Right lobe of liver (tissue), 6 donors: ENCODE results near the gene ZNF521. TPM values are rescaled to one million over a fixed set of nuclear protein-coding genes. Genes with fewer than 3 reads are reported as not detected.

Experiments used
- ATAC-seq, 4 donors: fragments of 200-7000 bp; cut with Tn5 transposase; one replicate each; pipeline ENCODE4 v1.9.1; 2020; ENCODE audit warnings: mild to moderate bottlenecking in 4 of 4, moderate library complexity in 4 of 4
- DNase-seq, 3 donors: peaks; one replicate each; pipeline ENCODE4 v3.0.0-alpha.2; 2020
- H3K27ac ChIP-seq, 3 donors: fragments of 200-600 bp; one replicate each; pipeline ENCODE4 v1.8.0; 2022
- H3K27me3 ChIP-seq, 2 donors: fragments of 200-600 bp; one replicate each; pipeline ENCODE4 v1.8.0; 2022
- H3K36me3 ChIP-seq, 4 donors: fragments of 200-600 bp; sonication (generic) in 1 of 4; one replicate each; pipeline versions ENCODE4 v1.5.1 to v1.8.0; 2017 to 2022; ENCODE audit warnings: control low read depth in 1 of 4
- H3K4me1 ChIP-seq, 4 donors: fragments of 200-600 bp; sonication (generic) in 1 of 4; one replicate each; pipeline versions ENCODE4 v1.5.1 to v1.8.0; 2017 to 2022; ENCODE audit warnings: control low read depth in 1 of 4
- H3K4me3 ChIP-seq, 3 donors: fragments of 200-600 bp; one replicate each; pipeline ENCODE4 v1.8.0; 2022
- H3K9me3 ChIP-seq, 4 donors: fragments of 200-600 bp; sonication (generic) in 1 of 4; one replicate each; pipeline versions ENCODE4 v1.5.1 to v1.8.0; 2017 to 2022; ENCODE audit warnings: control low read depth in 1 of 4
- CTCF ChIP-seq, 4 donors: fragments of 200-600 bp in 3 of 4; fragments of 450-650 bp in 1 of 4; IDR thresholded peaks; one replicate each; pipeline versions ENCODE4 v1.5.1 to v1.8.0; 2016 to 2022; ENCODE audit warnings: antibody characterized with exemption in 4 of 4, mild to moderate bottlenecking in 2 of 4
- POLR2A ChIP-seq: fragments of 450-650 bp; IDR thresholded peaks from one replicate; pipeline ENCODE4 v1.6.1; 2017; ENCODE audit warnings: antibody characterized with exemption, mild to moderate bottlenecking
- WGBS: methylation state at CpG from one replicate; pipeline ENCODE4 v1.1.6; 2018; ENCODE audit warnings: low coverage, low lambda C conversion rate; ENCODE audit not compliant: insufficient coverage; ENCODE audit errors: missing lambda C conversion rate; 5-methylcytosine and 5-hydroxymethylcytosine counted together
- intact Hi-C, 2 donors: fragments of 100-400 bp; cut with DNase I; formaldehyde crosslinking; loops; one replicate each; pipeline versions ENCODE4 v1.11.2 to v1.14.1; 2022
- total RNA-seq, 6 experiments: library from RNA; depleted of rRNA in 2 of 6; stranded (reverse); fragments of >200 nt in 2 of 6; fragmentation: NEBNext Ultra II Directional in 3 of 6; extraction: Animal tissue kit (Norgen Biotek cat#: 25700) in 3 of 6; gene quantifications; one replicate each; pipeline versions ENCODE4 v1.1.0 to v1.2.4, GENCODE V29; 2016 to 2023
- donor health status: DM: no; HTN: yes; CAD: no.
- donor health status: DM: no; HTN: no; CAD: no.
- donor health status: DM: no; HTN: no; CAD: no.
- donor health status: DM: no; HTN: yes; CAD: no.
- donor health status: DM: no; HTN: yes; CAD: no.

The ZNF521 gene
- total RNA-seq, 6 experiments from 2014 or later: 0.31 to 2.9 (median 1.3) TPM

DNA sequence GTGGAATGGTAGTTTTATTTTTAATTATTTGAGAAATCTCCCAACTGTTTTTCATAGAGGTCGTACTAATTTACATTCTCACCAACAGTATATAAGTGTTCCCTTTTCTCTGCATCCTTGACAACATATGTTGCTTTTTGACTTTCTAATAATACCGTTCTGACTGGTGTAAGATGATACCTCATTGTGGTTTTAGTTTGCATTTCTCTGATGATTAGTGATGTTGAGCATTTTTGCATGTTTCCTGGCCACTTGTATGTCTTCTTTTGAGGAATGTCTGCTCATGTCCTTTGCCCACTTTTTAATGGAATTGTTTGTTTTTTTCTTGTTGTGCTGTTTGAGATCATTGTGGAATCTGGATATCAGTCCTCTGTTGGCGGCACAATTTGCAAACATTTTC lies 242.5 kb downstream of the ZNF521 start:
- Histone ChIP-seq H3K27me3 (no peaks in the 10 kb centered on the region), H3K4me3 (no peak overlapping the region), H3K9me3 (no peaks in the 10 kb centered on the region), H3K27ac (no peak overlapping the region), H3K36me3 (no peaks in the 10 kb centered on the region), H3K4me1 (no peaks in the 10 kb centered on the region)
- 58% methylated on average over 3 of the region's 3 CpGs for WGBS
- ATAC-seq: no peak
- no peak for TF ChIP-seq POLR2A
- TF ChIP-seq CTCF (IDR thresholded peaks at IDR 0.05): no peak
- intact Hi-C loops: no loop called here
- DNase-seq: no peak

DNA sequence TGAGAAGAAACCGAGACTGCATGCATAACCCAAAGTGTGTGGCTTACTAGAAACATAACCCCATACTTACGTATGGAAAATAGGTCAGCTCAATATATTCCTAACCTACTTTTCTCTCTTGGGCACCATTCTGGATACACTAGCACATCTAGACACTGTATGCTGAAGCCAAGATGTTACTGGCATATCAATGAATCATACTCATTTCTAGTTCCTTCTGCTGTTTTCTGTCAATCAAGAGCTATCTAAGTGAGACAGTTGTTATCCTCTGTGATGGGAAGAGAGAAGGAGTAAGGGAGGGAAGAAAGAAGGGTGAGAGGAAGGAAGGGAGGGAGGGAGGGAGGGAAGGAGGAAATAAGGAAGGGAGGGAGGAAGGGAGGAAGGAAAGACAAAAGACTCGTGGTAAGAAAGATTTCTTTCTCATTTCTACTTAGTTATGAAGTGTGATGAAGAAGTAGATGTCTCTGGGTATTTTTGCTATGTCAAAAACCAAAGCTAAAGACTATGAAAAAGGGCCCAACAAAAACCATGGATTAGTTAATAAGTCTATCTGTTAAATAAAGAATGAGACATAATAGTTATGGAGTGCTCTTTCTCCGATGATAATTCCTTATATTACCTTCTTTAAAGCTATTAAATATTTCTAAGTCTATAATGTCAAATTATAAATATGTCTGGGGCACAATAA lies 248.4 kb downstream of the ZNF521 start:
- DNase-seq: no peak
- no peak for TF ChIP-seq CTCF (IDR thresholded peaks at IDR 0.05)
- TF ChIP-seq POLR2A: no peak
- intact Hi-C loops: no loop called here

GRCh38 chr18:25102662-25103061 lies 249.3 kb downstream of the ZNF521 start:
- no peaks in the 10 kb centered on the region for H3K4me1 ChIP-seq

More for the DNA sequence above, 248.4 kb downstream of the ZNF521 start:
- no peaks in the 10 kb centered on the region for H3K9me3 ChIP-seq
- no peaks in the 10 kb centered on the region for H3K36me3 ChIP-seq
- H3K27me3 ChIP-seq: no peaks in the 10 kb centered on the region
- no peak overlapping the region for H3K4me3 ChIP-seq
- 48% methylated on average over 4 of the region's 4 CpGs for WGBS
- no peaks in the 10 kb centered on the region for H3K4me1 ChIP-seq
- no peak for ATAC-seq
- H3K27ac ChIP-seq: no peak overlapping the region

GRCh38 chr18:25100418-25100817 lies 251.5 kb downstream of the ZNF521 start:
- Histone ChIP-seq H3K27me3 (no peaks in the 10 kb centered on the region), H3K4me1 (no peaks in the 10 kb centered on the region), H3K27ac (no peak overlapping the region), H3K36me3 (no peaks in the 10 kb centered on the region), H3K4me3 (no peak overlapping the region), H3K9me3 (no peaks in the 10 kb centered on the region)
- WGBS: 27% methylated on average over 3 of the region's 3 CpGs
- TF ChIP-seq POLR2A: no peak
- no peak for TF ChIP-seq CTCF (IDR thresholded peaks at IDR 0.05)
- intact Hi-C loops: no loop called here
- ATAC-seq (no peak), DNase-seq (no peak)

More at GRCh38 chr18:25102662-25103061, 249.3 kb downstream of the ZNF521 start:
- no peak for ATAC-seq
- WGBS: 33% methylated on average over 2 of the region's 2 CpGs
- intact Hi-C loops: no loop called here
- Histone ChIP-seq H3K9me3 (no peaks in the 10 kb centered on the region), H3K4me3 (no peak overlapping the region), H3K27ac (no peak overlapping the region), H3K27me3 (no peaks in the 10 kb centered on the region), H3K36me3 (no peaks in the 10 kb centered on the region)
- DNase-seq: no peak
- no peak for TF ChIP-seq POLR2A
- no peak for TF ChIP-seq CTCF (IDR thresholded peaks at IDR 0.05)
